ENCODE data around the gene CENPA.
A peak's percentile ranks its signal among the peaks of the same experiment; 100 is the strongest.
"Not testable (repeated sequence)": the region's sequence is repeated elsewhere in the genome, so short reads cannot be mapped to it uniquely, and the experiment has no call there.

Gene CENPA

DNA sequence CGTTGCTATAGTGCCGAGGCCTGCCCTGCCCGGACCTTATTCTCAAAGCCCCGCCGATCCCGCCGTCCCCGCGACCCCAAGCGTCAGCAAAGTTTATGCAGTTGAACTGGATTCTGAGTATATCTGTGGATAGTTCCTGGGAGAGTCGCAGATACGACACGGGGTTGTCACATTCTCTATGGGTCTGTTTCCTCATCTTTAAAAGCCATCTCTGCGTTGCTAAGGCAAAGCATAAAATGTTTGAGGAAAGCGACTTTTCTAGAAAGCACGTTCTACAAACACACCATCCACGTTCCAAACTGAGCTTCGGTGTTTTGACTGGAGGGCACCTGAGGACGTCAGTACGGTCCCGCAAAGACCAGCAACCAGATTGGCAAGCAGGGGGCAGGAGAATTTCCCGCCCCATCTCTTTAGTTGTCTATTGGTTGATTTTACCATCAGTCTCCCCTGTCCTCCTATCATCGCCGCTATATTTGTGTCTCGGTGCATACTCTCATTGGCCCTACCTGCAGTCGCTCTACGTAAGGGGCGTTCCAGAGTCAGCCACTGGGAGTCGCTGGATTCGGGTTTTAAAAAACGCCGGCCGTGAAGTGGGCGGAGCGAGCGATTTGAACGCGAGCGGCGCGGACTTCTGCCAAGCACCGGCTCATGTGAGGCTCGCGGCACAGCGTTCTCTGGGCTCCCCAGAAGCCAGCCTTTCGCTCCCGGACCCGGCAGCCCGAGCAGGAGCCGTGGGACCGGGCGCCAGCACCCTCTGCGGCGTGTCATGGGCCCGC, at the start of gene CENPA:
CENPA (plus strand) TSS at position 626 of the 776 bp plus-strand sequence; CDS start at position 767, 141 bp downstream.
- peak; percentile 91 for DNase-seq (ENCODE audit: low read depth in 2 of 2)

DNA sequence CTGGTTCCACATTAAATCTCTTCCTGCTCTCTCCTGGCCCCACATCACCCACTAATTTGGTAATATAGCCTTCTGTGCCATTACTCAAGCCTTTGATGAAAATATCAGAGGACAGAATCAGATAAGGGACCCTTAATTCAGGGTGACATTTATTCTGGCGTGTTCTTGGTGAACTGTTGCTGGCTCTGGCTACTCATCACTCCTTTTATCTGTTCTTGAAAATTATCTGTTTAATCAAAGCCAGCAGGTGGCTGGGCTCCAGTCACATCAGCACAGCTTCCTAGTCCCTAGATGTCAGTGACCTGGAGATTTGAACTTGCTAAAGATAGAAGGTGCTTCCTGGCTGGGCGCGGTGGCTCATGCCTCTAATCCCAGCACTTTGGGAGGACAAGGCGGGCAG, 48.6 kb upstream of the CENPA start:
- DNase-seq (ENCODE audit: low read depth in 2 of 2) = no peak

- DNase-seq (ENCODE audit: low read depth in 2 of 2) = no peak
These were observed 47.4 kb upstream of the CENPA start for GRCh38 chr2:26738481-26738880.

GRCh38 chr2:26739514-26739913, 46.3 kb upstream of the CENPA start:
- no peak for DNase-seq (ENCODE audit: low read depth in 2 of 2)

DNA sequence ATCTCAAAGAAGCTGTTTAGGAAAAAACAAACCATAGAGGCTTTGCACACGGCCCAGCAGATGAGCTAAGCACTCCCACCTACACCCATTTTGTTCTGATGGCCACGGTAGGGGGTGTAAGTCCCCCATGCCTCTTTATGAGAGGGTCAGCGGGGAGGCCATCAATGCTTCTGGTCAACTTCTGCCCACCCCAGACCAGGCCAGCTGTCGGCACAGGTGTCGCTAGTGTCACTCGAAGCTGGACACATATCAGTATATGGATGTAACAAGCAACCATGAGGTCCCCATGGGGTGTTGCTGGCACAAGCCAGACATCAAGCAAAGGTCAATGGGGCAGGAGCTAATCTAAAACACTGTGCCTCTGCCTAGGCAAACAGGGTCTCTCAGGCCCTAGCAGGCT, 45.5 kb upstream of the CENPA start:
- DNase-seq (ENCODE audit: low read depth in 2 of 2) = no peak

- no peak for DNase-seq (ENCODE audit: low read depth in 2 of 2)
These were observed 45.0 kb upstream of the CENPA start for GRCh38 chr2:26740890-26741302.

DNA sequence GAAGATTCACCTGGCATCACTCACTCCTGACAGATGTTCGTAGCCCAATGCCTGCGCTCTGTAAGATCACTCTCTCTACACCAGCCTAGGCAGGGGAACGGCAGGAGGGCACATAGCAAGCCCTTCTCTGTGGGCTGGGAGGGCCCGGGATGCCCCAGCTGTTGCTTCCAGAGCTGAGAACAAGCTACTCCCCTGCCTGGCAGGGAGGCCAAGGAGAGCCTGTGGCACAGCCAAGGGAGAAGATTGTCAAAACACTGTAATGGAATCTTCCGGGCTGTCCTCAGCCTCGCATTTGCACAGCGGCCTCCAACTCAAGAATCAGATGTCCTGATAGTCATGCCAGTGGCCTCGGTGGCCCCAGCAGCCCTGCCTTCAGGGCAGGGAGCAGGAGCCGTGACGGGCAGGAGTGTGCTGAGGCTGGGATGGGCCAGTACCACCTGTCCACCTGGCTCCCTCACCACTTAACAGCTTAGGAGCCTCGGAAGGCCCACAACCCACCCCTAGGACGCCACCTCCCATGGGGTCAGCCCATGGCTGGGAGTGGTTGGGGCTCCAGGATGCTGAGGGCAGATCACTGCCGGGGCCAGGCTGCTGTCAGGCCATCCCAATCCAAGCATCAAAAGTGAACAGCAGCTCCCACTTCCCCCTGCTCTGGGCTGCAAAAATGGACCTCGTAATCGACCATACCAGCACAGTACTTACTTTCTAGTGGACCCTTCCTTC, 43.6 kb upstream of the CENPA start:
- DNase-seq (ENCODE audit: low read depth in 2 of 2) = no peak

- no peak for DNase-seq (ENCODE audit: low read depth in 2 of 2)
These were observed 42.0 kb upstream of the CENPA start for GRCh38 chr2:26743852-26744251.

- no peak for DNase-seq (ENCODE audit: low read depth in 2 of 2)
These were observed 40.9 kb upstream of the CENPA start for GRCh38 chr2:26744953-26745352.

DNA sequence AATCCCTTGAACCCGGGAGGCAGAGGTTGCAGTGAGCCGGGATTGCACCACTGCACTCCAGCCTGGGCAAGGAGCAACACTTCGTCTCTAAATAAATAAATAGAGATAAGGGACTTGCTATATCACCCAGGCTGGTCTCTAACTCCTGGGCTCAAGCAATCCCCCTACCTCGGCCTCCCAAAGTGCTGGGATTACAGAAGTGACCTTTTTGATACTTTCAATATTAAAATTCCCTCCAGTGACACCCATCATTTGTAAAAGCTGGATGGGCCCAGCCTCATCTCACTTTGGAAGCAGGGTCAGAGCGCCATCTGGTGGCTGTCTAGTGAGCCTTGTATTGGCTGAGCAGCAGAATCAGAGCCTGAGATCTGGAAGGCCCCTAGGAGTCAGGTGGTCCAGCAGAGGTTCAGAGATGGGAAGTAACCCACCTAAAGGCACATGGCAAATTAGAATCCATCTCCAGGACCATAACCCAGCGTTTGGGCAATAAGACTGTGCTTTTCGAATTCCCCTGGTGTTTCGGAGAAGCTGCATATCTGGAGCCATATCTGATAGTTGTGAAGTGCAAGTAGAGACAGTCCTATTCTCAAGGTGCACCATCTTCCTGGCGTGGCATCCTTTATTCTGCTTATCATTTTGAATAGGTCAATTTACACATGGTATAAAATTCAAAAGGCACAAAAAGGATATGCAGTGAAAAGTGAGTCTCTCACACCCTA, 40.1 kb upstream of the CENPA start:
- peak; percentile 65 to 75 for DNase-seq (ENCODE audit: low read depth in 2 of 2)

GRCh38 chr2:26746934-26747333, 38.9 kb upstream of the CENPA start:
- no peak for DNase-seq (ENCODE audit: low read depth in 2 of 2)

DNA sequence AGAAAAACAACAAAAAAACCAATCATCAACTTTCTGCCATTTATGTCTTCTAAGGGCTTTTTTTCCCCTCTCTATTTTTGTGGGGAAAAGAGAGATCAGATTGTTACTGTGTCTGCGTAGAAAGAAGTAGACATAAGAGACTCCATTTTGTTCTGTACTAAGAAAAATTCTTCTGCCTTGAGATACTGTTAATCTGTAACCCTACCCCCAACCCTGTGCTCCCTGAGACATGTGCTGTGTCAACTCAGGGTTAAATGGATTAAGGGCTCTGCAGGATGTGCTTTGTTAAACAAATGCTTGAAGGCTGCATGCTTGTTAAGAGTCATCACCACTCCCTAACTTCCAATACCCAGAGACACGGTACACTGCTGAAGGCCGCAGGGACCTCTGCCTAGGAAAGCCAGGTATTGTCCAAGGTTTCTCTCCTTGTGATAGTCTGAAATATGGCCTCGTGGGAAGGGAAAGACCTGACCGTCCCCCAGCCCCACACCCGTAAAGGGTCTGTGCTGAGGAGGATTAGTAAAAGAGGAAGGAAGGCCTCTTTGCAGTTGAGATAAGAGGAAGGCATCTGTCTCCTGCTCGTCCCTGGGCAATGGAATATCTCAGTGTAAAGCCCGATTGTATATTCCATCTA, 36.0 kb upstream of the CENPA start:
- DNase-seq (ENCODE audit: low read depth in 2 of 2) = not testable (repeated sequence)

DNA sequence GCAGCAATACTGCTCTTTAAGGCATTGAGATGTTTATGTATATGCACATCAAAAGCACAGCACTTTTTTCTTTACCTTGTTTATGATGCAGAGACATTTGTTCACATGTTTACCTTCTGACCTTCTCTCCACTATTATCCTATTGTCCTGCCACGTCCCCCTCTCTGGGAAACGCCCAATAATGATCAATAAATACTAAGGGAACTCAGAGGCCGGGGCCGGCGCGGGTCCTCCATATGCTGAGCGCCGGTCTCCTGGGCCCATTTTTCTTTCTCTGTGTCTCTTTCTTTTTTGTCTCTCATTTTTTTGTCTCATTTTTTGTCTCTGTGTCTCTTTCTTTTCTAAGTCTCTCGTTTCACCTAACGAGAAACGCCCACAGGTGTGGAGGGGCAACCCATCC, 35.4 kb upstream of the CENPA start:
- DNase-seq (ENCODE audit: low read depth in 2 of 2) = not testable (repeated sequence)

GRCh38 chr2:26752656-26753055, 33.2 kb upstream of the CENPA start:
- no peak for DNase-seq (ENCODE audit: low read depth in 2 of 2)

GRCh38 chr2:26754539-26754938, 31.3 kb upstream of the CENPA start:
- DNase-seq (ENCODE audit: low read depth in 2 of 2) = no peak

DNA sequence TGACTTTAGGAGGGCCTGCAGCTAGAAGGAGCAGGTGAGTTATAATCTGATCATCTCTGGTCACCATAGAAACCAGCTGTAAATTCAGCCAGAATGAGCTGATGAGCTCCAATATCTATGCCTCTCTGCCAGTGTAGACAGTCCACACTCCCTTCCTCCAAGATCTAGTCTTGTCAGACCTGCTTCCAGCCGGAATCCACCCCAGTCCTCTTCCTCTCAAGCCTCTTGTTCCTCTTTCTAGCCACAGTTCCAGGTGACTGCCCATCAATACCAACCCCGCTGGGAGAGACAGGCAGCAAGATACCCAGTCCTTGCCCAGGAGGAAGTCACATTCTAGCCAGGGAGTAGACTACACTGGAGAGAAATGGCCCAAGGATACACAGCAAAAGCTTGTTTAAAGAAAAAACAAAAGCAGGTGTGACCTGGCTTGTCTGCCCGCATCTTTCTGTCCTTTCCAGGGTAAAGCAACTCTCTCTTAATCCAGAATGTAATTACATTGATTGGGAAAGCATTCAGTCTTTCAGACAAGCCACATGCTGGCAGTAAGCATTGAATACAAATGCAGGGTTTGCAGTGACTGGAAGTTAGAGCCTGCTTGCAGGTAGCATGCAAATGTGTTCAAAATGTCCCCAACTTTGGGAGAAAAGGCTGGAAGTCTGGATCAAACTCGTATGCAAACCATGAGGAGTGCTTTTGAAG, 30.7 kb upstream of the CENPA start:
- DNase-seq (ENCODE audit: low read depth in 2 of 2) = no peak

- no peak for DNase-seq (ENCODE audit: low read depth in 2 of 2)
These were observed 29.5 kb upstream of the CENPA start for GRCh38 chr2:26756337-26756736.

GRCh38 chr2:26757873-26758789, 27.7 kb upstream of the CENPA start:
- DNase-seq (ENCODE audit: low read depth in 2 of 2) = no peak

GRCh38 chr2:26758790-26759321, 27.0 kb upstream of the CENPA start:
- no peak for DNase-seq (ENCODE audit: low read depth in 2 of 2)

DNA sequence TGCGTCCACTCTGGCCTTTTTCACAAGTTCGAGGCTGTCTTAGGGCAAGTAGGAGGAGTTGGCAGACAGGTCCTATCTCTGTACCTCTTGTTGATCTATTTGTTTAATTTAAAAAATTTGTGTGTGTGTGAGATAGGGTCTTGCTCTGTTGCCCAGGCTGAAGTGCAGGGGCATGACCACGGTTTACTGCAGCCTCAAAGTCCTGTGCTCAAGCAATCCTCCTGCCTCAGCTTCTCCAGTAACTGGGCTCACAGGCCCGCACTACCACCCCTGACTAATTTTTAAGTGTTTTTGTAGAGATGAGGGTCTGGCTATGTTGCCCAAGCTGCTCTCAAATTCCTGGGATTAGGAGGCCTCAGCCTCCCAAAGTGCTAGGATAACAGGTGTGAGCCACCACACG, 26.0 kb upstream of the CENPA start:
- DNase-seq (ENCODE audit: low read depth in 2 of 2) = no peak

Measured in stimulated activated CD4-positive, alpha-beta T cell treated with anti-CD3 and anti-CD28 coated beads, Interleukin-15, amount 100 ng/mL, for 48 hours (primary cell).